ENCODE measurements around the gene CCDC87. TPM values are rescaled to one million over a fixed set of nuclear protein-coding genes. Genes with fewer than 3 reads are reported as not detected.

CCDC87 gene
- polyA plus RNA-seq, 1 experiment: 0.19 TPM

- DNase-seq (ENCODE audit: low read depth, low spot score): no peak
- TF ChIP-seq, protein P1, sequence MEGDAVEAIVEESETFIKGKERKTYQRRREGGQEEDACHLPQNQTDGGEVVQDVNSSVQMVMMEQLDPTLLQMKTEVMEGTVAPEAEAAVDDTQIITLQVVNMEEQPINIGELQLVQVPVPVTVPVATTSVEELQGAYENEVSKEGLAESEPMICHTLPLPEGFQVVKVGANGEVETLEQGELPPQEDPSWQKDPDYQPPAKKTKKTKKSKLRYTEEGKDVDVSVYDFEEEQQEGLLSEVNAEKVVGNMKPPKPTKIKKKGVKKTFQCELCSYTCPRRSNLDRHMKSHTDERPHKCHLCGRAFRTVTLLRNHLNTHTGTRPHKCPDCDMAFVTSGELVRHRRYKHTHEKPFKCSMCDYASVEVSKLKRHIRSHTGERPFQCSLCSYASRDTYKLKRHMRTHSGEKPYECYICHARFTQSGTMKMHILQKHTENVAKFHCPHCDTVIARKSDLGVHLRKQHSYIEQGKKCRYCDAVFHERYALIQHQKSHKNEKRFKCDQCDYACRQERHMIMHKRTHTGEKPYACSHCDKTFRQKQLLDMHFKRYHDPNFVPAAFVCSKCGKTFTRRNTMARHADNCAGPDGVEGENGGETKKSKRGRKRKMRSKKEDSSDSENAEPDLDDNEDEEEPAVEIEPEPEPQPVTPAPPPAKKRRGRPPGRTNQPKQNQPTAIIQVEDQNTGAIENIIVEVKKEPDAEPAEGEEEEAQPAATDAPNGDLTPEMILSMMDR (IDR thresholded peaks at IDR 0.05; ENCODE audit: low read depth, low read length): no peak
- Histone ChIP-seq H3K27me3 (ENCODE audit: control insufficient read depth, insufficient read depth, low read length) (no peaks in the 10 kb centered on the region), H3K9me3 (ENCODE audit: control insufficient read depth, insufficient read depth, low read length) (no peaks in the 10 kb centered on the region), H3K4me3 (ENCODE audit: low read depth, low read length) (no peak overlapping the region), H3K27ac (ENCODE audit: low read depth, low read length) (no peak overlapping the region)
- POLR2A ChIA-PET: no interaction called here
- CTCF ChIA-PET: no interaction called here
Observed at GRCh38 chr11:66631883-66632282, 39.0 kb upstream of the CCDC87 start.

DNA sequence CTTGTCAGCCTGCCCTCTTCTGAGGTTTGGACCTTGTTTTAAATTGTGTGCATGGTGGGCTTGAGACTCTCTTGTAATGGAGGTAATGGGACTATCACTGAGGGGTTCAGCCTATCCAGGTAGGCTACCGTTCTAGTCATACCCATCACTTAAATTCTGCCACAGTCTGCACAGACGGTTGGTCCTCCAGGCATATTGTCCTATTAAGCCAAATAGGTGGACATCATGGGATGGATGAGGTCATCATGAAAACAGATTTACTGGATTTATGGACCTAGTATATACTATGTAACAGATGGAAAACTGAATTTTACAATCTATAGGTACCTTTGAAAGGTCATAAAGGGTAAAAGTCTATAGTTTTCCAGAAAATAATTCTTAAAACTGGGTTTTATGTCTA is 36.5 kb upstream of the CCDC87 start:
- TF ChIP-seq, protein P1 (IDR thresholded peaks at IDR 0.05; ENCODE audit: low read depth, low read length): no peak
- no peak overlapping the region for H3K27ac ChIP-seq (ENCODE audit: low read depth, low read length)
- DNase-seq (ENCODE audit: low read depth, low spot score): no peak
- CTCF ChIA-PET: no interaction called here
- H3K27me3 ChIP-seq (ENCODE audit: control insufficient read depth, insufficient read depth, low read length): no peaks in the 10 kb centered on the region
- H3K9me3 ChIP-seq (ENCODE audit: control insufficient read depth, insufficient read depth, low read length): no peaks in the 10 kb centered on the region; the same call in 1 of the 2 replicates
- no peak overlapping the region for H3K4me3 ChIP-seq (ENCODE audit: low read depth, low read length)
- POLR2A ChIA-PET: interaction anchor here (1.3 kb wide), 1 partner anchor 8 kb away, joined by 3 read pairs; no protein-coding TSS in a partner anchor

GRCh38 chr11:66628061-66628603 is 35.3 kb upstream of the CCDC87 start:
- ChIA-PET POLR2A (no interaction called here), CTCF (no interaction called here)
- Histone ChIP-seq H3K27me3 (ENCODE audit: control insufficient read depth, insufficient read depth, low read length) (no peaks in the 10 kb centered on the region), H3K9me3 (ENCODE audit: control insufficient read depth, insufficient read depth, low read length) (no peaks in the 10 kb centered on the region; the same call in 1 of the 2 replicates), H3K4me3 (ENCODE audit: low read depth, low read length) (no peak overlapping the region), H3K27ac (ENCODE audit: low read depth, low read length) (no peak overlapping the region)
- DNase-seq (ENCODE audit: low read depth, low spot score): no peak
- TF ChIP-seq, protein P1 (IDR thresholded peaks at IDR 0.05; ENCODE audit: low read depth, low read length): no peak

GRCh38 chr11:66626926-66627325 is 34.1 kb upstream of the CCDC87 start:
- Histone ChIP-seq H3K9me3 (ENCODE audit: control insufficient read depth, insufficient read depth, low read length) (no peaks in the 10 kb centered on the region; the same call in 1 of the 2 replicates), H3K4me3 (ENCODE audit: low read depth, low read length) (no peak overlapping the region), H3K27me3 (ENCODE audit: control insufficient read depth, insufficient read depth, low read length) (no peaks in the 10 kb centered on the region), H3K27ac (ENCODE audit: low read depth, low read length) (no peak overlapping the region)
- DNase-seq (ENCODE audit: low read depth, low spot score): no peak
- TF ChIP-seq, protein P1 (IDR thresholded peaks at IDR 0.05; ENCODE audit: low read depth, low read length): no peak
- POLR2A ChIA-PET: no interaction called here
- CTCF ChIA-PET: no interaction called here

- Histone ChIP-seq H3K4me3 (ENCODE audit: low read depth, low read length) (no peak overlapping the region), H3K27me3 (ENCODE audit: control insufficient read depth, insufficient read depth, low read length) (no peaks in the 10 kb centered on the region), H3K27ac (ENCODE audit: low read depth, low read length) (no peak overlapping the region), H3K9me3 (ENCODE audit: control insufficient read depth, insufficient read depth, low read length) (no peaks in the 10 kb centered on the region; the same call in 1 of the 2 replicates)
- no peak for DNase-seq (ENCODE audit: low read depth, low spot score)
- TF ChIP-seq, protein P1 (IDR thresholded peaks at IDR 0.05; ENCODE audit: low read depth, low read length): no peak
- CTCF ChIA-PET: no interaction called here
- POLR2A ChIA-PET: no interaction called here
Observed at GRCh38 chr11:66626382-66626781, 33.5 kb upstream of the CCDC87 start.
